RWPE1 (cell line): Measurements from ENCODE around the gene SND1.

ENCODE experiments used
- CTCF ChIA-PET: fragments of 350-600 bp; sonication (Branson Sonifier 250); formaldehyde crosslinking; extraction: SDS; loops from one replicate; lab custom pipeline; 2021; lab: Yijun Ruan, JAX
- POLR2A ChIA-PET: fragments of 400-600 bp; formaldehyde crosslinking; extraction: SDS; loops from one replicate; lab custom pipeline; 2020; ENCODE audit warnings: antibody characterized with exemption; ENCODE audit not compliant: low non-redundant PET; lab: Yijun Ruan, JAX
- DNase-seq: peaks from one replicate; pipeline ENCODE4 v3.0.0; 2012; ENCODE audit warnings: low spot score
- H3K27ac ChIP-seq: fragments of 450-650 bp; 2 replicates; pipeline ENCODE4 v1.5.1; 2017
- TF ChIP-seq, protein P1 (sequence below): fragments of 450-650 bp; conservative IDR thresholded peaks from 2 replicates; pipeline ENCODE4 v1.5.1; 2017; ENCODE audit warnings: low read depth, mild to moderate bottlenecking

Gene SND1

DNA sequence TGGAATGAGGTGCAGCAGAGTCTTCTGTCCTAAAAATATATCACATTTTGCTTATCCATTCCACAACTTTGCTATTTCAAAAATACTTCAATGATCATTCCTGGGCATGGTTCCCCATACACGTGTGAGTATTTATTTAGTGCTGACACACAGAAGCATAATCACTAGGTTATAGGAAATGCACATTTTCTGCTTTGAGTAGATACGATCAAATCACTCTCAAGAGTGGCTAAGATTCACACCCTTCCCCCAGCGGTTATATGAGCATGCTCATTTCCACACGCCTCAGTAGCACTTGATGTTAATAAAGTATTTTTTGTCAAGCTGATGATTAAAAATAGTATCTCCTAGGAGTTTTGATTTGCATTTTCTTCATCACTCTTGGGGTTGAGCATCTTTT is 472.8 kb downstream of the SND1 start:
- TF ChIP-seq, protein P1, sequence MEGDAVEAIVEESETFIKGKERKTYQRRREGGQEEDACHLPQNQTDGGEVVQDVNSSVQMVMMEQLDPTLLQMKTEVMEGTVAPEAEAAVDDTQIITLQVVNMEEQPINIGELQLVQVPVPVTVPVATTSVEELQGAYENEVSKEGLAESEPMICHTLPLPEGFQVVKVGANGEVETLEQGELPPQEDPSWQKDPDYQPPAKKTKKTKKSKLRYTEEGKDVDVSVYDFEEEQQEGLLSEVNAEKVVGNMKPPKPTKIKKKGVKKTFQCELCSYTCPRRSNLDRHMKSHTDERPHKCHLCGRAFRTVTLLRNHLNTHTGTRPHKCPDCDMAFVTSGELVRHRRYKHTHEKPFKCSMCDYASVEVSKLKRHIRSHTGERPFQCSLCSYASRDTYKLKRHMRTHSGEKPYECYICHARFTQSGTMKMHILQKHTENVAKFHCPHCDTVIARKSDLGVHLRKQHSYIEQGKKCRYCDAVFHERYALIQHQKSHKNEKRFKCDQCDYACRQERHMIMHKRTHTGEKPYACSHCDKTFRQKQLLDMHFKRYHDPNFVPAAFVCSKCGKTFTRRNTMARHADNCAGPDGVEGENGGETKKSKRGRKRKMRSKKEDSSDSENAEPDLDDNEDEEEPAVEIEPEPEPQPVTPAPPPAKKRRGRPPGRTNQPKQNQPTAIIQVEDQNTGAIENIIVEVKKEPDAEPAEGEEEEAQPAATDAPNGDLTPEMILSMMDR = no peak
- ChIA-PET POLR2A (no interaction called here), CTCF (no interaction called here)
- H3K27ac ChIP-seq = no peak overlapping the region
- no peak for DNase-seq

- H3K27ac ChIP-seq = no peak overlapping the region
- TF ChIP-seq, protein P1 = no peak
- no peak for DNase-seq
- POLR2A ChIA-PET = no interaction called here
- CTCF ChIA-PET = no interaction called here
These were observed 473.8 kb downstream of the SND1 start for GRCh38 chr7:128125816-128126215.

- ChIA-PET CTCF (interaction anchor here (0.6 kb wide), 1 partner anchor 23 kb away, joined by 5 read pairs; no protein-coding TSS in a partner anchor), POLR2A (no interaction called here)
- H3K27ac ChIP-seq = no peak overlapping the region
- no peak for DNase-seq
- TF ChIP-seq, protein P1 = no peak
These were observed 476.4 kb downstream of the SND1 start for GRCh38 chr7:128128401-128128800.

DNA sequence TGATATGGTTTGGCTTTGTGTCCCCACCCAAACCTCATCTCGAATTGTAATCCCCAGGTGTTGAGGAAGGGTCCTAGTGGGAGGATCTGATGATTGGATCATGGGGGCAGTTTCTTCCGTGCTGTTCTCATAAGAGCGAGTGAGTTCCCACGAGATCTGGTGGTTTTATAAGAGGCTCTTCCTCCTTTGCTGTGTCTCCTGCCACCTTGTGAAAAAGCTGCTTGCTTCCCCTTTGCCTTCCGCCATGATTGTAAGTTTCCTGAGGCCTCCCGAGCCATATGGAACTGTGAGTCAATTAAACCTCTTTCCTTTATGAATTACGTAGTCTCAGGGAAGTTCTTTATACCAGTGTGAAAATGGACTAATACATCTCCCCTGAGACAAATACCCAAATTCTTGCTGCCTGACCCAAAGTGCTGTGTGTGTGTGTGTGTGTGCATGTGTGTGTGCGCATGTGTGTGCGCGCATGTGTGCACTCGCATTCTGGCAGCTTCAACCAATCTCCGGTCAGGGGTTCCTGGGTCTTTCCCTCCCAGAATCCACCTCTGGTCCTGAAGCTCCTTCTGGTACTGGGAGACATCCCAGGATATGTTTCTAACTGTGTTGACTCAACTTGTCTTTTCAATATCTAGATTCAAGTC is 477.4 kb downstream of the SND1 start:
- TF ChIP-seq, protein P1 = no peak
- H3K27ac ChIP-seq = no peak overlapping the region
- ChIA-PET POLR2A (no interaction called here), CTCF (no interaction called here)
- DNase-seq = no peak

DNA sequence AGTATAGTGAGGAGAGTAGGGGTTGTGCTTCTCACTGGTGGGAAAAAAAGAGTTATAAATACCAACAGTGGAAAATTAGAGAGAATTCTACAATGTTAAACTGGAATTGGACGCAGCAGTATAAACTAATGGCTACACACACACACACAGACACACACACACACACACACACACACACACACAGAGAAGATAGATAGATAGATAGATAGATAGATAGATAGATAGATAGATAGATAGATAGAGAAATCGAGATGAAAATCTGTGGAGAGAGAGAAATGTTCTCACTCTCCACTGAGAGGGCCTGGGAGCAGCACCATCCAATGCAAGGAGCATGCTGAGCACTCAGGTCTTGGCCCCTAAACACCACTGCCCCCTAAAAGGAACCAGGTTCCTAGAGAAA is 479.1 kb downstream of the SND1 start:
- CTCF ChIA-PET = interaction anchor here (0.6 kb wide), 1 partner anchor 180 kb away, joined by 4 read pairs; no protein-coding TSS in a partner anchor

DNA sequence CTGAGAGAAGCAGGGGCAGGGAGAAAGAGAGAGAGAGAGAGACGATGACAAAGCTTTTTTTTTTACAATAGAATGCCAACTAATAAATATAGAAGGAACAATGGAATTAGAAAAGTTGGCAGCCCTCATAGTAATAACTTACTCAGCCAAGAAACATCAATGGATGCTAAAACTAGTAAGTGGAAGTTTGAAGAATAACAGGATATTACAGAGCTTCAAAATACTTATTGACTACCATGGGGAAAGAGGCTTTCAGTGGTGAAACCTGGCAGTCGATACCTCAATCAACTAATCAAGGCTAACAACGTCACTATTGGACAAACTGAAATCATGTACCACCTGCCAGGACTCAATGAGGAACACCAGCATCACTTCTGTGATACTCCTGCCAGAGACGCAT is 479.7 kb downstream of the SND1 start:
- H3K27ac ChIP-seq = no peak overlapping the region
- ChIA-PET POLR2A (no interaction called here), CTCF (no interaction called here)
- no peak for DNase-seq
- TF ChIP-seq, protein P1 = no peak

More for the DNA sequence above, 479.1 kb downstream of the SND1 start:
- POLR2A ChIA-PET = no interaction called here
- TF ChIP-seq, protein P1 = no peak
- no peak overlapping the region for H3K27ac ChIP-seq
- no peak for DNase-seq
